GM13976 (cell line): ENCODE measurements around the gene CLSTN2.

ENCODE experiments used
- DNase-seq: peaks from one replicate; pipeline ENCODE4 v3.0.0; 2012; ENCODE audit warnings: low spot score
- in situ Hi-C: fragments of 300-500 bp; cut with MboI; formaldehyde crosslinking; loops from one replicate; pipeline ENCODE4 v1.12.0; 2022; ENCODE audit warnings: low sequenced_read_pairs, mixed read lengths, inconsistent platforms; ENCODE audit not compliant: unreplicated experiment
- TF ChIP-seq, protein P1 (sequence below): IDR thresholded peaks from 2 replicates; pipeline ENCODE4 v1.5.1; 2012; ENCODE audit warnings: borderline replicate concordance, mild to moderate bottlenecking; ENCODE audit not compliant: insufficient read depth; ENCODE audit errors: extremely low read depth, missing control alignments, control extremely low read depth

CLSTN2 gene

DNA sequence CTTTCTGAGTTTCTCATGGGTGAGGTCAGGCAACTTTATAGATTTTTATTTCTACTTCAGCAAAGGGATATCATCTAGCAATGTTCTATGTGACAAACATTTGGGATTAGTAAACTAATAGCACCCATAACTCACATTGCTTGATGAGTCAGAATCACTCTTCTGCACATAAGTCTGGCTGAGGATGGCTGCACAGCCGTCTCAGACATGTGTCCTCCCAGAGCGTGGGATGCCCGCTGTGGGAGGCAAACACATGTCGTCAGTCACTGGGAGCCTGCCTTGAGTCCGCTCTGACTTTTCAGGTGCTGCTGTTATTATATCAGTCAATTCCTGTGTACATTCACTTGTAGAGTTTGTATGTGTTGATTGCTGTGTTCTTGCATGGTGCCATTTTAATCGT is 512.2 kb downstream of the CLSTN2 start:
- TF ChIP-seq, protein P1, sequence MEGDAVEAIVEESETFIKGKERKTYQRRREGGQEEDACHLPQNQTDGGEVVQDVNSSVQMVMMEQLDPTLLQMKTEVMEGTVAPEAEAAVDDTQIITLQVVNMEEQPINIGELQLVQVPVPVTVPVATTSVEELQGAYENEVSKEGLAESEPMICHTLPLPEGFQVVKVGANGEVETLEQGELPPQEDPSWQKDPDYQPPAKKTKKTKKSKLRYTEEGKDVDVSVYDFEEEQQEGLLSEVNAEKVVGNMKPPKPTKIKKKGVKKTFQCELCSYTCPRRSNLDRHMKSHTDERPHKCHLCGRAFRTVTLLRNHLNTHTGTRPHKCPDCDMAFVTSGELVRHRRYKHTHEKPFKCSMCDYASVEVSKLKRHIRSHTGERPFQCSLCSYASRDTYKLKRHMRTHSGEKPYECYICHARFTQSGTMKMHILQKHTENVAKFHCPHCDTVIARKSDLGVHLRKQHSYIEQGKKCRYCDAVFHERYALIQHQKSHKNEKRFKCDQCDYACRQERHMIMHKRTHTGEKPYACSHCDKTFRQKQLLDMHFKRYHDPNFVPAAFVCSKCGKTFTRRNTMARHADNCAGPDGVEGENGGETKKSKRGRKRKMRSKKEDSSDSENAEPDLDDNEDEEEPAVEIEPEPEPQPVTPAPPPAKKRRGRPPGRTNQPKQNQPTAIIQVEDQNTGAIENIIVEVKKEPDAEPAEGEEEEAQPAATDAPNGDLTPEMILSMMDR, result no peak
- in situ Hi-C loops, result no loop called here
- no peak for DNase-seq

DNA sequence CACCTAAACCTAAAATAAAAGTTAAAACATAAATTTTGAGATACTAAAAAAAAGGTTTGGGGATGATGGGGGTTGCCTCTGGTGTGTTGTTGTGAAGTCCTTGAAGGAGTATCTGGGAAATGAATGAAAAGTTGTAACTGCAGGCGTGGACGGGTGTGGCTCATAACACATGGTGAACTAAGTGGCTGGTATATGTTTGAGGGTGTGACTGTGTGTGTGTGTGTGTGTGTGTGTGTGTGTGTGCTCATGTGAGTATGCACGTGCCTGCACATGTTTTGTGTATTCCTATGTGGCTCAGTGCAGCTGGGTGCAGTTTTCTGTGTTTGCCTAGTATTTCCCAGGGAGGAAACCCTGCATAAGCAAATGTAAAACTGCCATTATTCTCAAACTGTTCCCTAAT is 513.0 kb downstream of the CLSTN2 start:
- in situ Hi-C loops, result no loop called here
- DNase-seq, result no peak
- TF ChIP-seq, protein P1, result no peak

DNA sequence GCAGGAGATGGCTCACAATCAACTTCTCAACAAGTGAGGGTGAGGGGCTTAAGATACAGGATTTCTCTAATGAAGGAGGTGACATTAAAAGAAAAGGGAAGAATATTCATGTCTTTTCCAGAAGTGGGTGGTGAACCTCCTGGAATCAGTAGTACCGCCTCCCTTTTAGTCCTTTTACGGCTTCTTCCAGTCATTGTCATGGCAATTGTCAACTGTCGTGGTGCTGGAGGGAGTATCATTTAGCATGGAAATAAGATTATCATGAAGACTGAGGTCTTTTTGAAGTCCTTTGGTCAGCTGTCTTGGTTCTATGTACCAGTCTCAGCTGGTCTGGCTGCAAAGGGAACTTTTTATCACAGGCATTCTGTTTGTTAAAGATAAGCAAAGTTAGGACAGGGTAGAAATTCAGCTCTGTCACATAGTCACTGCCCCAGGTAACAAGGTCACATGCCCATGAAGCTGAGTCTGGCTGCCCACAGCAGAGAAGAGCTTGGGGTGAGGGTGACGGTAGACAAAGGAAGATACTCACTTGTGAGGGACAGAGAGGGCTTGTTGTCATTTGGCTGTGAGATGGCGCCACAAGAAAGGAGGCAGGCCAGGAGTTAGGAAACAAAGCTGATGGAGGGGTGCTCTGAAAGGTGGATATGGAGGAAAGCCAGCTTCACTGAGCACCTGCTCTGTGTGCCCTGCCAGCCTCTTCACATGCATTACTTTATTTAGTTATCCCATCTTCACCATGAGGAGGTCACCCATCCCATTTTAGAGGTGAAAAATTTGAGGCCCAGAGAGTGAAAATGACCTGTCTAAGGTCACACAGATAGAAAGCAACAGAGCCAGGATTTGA is 514.6 kb downstream of the CLSTN2 start:
- in situ Hi-C loops, result no loop called here
- DNase-seq, result no peak
- TF ChIP-seq, protein P1, result no peak

DNA sequence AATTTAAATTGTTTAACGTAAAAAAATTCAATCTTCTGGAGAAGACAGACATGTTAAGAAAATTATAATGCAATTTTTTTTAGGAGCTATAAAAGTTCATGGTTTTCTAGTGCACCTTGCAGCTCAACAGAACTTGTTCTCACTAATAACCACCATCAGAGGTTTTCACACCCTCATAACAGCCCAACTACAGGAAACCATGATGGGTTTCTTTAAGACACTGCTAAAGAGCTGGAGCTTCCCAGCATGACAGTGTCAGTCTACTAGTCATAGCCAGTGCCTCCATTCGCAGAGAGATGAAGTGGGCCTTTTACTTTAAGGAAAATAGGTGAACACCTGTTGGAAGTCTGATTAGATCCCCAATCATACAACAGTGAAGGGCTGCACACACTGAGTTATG is 518.8 kb downstream of the CLSTN2 start:
- no peak for DNase-seq
- in situ Hi-C loops, result no loop called here
- TF ChIP-seq, protein P1, result no peak

DNA sequence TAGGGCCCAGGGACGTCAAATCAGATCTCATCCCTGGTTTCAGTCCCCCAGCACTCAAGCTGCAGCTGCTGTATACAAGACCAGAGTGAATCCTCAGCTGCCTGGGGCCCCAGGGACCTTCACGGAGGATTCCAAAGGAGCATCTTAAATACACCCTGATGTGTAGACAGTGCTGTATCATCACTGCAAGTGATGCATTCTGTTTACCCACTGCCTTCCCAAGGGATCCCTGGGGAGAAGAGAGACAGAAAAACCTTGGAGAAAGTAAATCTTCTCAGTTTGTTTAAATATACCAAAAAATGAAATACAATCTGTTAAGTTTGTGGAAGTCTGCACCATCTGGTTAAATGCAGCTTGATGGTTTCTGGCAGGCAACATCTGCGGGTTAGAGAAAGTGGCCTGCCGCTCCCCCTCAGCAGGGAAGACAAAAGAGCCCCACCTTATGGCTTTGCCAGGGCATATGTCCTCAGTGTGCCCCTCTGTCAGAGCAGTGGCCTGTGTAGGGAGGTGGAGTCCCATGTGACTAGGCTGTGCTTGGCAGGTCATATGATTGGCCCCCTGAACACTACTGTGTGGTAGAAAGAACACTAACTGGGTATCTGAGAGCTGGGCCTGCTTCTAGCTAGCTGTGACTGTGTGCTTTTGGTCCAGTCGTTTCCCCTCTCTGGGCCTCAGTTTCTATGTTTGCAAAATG is 520.7 kb downstream of the CLSTN2 start:
- TF ChIP-seq, protein P1, result no peak
- no peak for DNase-seq
- in situ Hi-C loops, result no loop called here

DNA sequence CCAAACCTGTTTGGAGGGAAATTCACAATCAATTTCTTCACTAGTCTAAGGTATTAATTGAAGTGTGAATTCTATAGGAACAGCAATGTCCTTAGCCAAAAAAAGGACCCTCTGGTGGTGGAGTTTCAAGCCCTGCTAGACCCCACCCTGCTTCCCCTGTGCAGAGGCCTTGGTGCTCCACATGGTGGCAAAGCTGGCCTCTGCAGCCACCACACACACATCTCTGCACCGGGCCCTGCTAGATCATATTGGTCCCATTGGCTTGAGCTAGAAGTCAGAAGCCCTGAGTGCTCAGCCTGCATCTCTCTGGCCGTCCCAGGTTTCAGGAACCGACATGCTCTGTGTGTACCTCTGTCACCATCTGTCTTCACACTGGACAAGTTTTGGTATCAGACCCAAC is 522.0 kb downstream of the CLSTN2 start:
- in situ Hi-C loops, result no loop called here
- DNase-seq, result no peak
- TF ChIP-seq, protein P1, result no peak

DNA sequence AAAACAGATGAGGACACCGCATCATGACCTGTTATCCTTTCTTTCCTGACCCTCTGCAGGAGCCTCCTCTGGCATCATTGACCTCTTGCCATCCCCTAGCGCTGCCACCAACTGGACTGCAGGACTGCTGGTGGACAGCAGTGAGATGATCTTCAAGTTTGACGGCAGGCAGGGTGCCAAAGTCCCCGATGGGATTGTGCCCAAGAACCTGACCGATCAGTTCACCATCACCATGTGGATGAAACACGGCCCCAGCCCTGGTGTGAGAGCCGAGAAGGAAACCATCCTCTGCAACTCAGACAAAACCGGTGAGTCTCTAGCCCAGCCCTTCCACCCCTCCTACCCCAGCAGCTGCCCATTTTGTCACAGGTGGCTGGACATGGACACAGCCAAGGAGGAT is 524.5 kb downstream of the CLSTN2 start:
- no peak for DNase-seq
- TF ChIP-seq, protein P1, result no peak
- in situ Hi-C loops, result no loop called here
